GM13976 (cell line): ENCODE measurements around the gene TMEM95.

ENCODE experiments used
- DNase-seq: peaks from one replicate; pipeline ENCODE4 v3.0.0; 2012; ENCODE audit warnings: low spot score
- in situ Hi-C: fragments of 300-500 bp; cut with MboI; formaldehyde crosslinking; loops from one replicate; pipeline ENCODE4 v1.12.0; 2022; ENCODE audit warnings: low sequenced_read_pairs, mixed read lengths, inconsistent platforms; ENCODE audit not compliant: unreplicated experiment
- TF ChIP-seq, protein P1 (sequence below): IDR thresholded peaks from 2 replicates; pipeline ENCODE4 v1.5.1; 2012; ENCODE audit warnings: borderline replicate concordance, mild to moderate bottlenecking; ENCODE audit not compliant: insufficient read depth; ENCODE audit errors: extremely low read depth, missing control alignments, control extremely low read depth

Gene TMEM95, protein sequence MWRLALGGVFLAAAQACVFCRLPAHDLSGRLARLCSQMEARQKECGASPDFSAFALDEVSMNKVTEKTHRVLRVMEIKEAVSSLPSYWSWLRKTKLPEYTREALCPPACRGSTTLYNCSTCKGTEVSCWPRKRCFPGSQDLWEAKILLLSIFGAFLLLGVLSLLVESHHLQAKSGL

GRCh38 chr17:7355053-7355452 is at the start of gene TMEM95:
Gene TMEM95 (plus strand): TSS chr17:7355156. CDS start chr17:7355205, 49 bp downstream.
- in situ Hi-C loops: no loop called here
- TF ChIP-seq, protein P1, sequence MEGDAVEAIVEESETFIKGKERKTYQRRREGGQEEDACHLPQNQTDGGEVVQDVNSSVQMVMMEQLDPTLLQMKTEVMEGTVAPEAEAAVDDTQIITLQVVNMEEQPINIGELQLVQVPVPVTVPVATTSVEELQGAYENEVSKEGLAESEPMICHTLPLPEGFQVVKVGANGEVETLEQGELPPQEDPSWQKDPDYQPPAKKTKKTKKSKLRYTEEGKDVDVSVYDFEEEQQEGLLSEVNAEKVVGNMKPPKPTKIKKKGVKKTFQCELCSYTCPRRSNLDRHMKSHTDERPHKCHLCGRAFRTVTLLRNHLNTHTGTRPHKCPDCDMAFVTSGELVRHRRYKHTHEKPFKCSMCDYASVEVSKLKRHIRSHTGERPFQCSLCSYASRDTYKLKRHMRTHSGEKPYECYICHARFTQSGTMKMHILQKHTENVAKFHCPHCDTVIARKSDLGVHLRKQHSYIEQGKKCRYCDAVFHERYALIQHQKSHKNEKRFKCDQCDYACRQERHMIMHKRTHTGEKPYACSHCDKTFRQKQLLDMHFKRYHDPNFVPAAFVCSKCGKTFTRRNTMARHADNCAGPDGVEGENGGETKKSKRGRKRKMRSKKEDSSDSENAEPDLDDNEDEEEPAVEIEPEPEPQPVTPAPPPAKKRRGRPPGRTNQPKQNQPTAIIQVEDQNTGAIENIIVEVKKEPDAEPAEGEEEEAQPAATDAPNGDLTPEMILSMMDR: no peak
- no peak for DNase-seq

DNA sequence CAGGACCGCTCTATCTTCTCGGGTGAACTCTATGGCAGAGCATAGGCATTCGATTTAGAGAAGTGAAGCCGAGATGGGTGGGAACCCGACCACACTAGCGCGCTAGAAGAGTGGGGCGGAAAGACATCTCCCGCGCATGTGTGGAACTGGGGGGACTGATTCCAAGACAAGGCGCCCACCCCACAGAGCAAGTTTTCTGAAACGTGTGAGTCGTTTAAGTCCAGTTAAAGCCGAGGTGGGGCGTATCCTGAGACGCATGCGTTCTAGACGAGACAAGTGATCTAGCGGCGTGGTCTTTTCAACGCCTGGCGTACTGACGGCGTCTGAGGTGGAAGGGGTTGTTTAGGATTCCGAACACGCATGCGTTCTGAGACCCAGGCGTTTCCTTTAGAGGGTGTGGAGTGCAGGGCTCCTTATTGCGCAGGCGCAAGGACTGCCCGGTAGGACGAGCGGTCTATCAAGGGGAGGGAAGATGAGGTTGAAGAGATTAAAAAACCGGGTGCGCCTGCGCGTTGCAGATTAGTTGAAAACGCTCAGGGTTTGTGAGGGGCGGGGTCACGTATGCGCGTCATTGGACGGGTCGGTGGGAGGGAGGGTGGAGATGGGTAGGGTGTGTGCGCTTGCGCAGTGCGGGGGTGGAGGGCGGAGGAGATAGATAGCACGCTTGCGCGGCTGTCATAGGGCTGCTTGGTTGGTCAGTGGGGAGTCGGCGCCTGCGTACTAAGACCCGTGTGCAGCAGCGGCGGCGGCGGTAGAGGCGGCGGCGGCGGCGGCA is 47.9 kb upstream of the TMEM95 start, which contains the start of gene EIF5A:
TSS of gene EIF5A (plus strand) at position 718 of the 775 bp plus-strand sequence. CDS start 2,008 bp downstream, outside the sequence.
- TF ChIP-seq, protein P1: no peak
- in situ Hi-C loops: no loop called here
- peak; percentile 97 for DNase-seq

GRCh38 chr17:7307686-7308624 is 47.0 kb upstream of the TMEM95 start:
- in situ Hi-C loops: no loop called here
- TF ChIP-seq, protein P1: no peak

DNA sequence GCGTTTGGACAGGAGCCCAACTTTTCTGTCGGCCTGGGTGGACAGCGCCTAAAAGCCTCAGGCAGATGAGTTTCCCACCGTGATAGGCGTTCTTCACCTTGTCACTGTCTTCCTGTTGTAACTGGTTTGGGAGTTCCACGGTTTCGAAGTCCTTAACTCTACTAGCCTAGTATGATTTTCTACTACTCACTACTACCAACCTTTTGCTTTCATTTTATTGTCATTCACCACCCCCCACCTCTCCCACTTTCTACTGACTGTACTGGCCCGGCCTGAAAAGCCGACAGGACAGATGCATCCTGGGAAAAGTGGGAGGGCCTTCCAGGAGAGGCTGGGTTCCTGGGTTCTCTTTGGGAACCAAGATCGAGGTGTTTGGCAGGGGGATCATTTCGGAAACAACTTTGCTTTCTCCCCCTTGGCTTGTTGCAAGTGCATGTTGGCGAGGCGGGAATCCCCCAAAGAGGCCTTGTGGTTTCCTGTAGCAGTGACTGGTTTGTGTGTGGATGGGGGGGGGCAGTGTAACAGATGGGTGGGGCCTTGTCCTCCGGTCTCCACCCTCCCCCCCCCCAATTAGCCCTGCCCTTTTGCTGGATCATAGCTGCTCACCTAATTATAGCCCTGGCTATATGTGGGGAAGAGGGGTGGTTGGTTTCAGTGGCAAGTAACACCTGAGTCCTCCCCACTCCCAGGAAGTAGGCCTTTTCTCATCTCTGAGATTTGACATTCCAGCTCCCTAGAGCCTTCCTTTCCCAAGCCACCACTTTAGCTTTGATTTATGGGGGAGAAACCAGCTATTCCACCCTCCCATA is 46.1 kb upstream of the TMEM95 start:
- peak; percentile 79 for DNase-seq
- in situ Hi-C loops: no loop called here
- TF ChIP-seq, protein P1: no peak

More at GRCh38 chr17:7307686-7308624, 47.0 kb upstream of the TMEM95 start:
- no peak for DNase-seq

DNA sequence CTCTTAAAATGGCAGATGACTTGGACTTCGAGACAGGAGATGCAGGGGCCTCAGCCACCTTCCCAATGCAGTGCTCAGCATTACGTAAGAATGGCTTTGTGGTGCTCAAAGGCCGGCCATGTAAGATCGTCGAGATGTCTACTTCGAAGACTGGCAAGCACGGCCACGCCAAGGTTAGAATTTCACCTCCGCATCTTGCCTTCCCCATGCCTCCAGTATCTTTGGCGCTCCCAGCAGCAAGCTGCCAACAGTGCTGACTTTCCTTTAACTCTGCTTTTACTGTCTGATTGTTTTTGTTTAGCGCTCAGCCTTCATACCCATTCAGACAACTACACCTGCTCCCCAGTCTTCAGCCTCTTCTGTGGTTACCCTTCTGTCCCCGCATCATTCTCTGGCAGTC is 45.3 kb upstream of the TMEM95 start:
- DNase-seq: no peak
- TF ChIP-seq, protein P1: no peak
- in situ Hi-C loops: no loop called here

DNA sequence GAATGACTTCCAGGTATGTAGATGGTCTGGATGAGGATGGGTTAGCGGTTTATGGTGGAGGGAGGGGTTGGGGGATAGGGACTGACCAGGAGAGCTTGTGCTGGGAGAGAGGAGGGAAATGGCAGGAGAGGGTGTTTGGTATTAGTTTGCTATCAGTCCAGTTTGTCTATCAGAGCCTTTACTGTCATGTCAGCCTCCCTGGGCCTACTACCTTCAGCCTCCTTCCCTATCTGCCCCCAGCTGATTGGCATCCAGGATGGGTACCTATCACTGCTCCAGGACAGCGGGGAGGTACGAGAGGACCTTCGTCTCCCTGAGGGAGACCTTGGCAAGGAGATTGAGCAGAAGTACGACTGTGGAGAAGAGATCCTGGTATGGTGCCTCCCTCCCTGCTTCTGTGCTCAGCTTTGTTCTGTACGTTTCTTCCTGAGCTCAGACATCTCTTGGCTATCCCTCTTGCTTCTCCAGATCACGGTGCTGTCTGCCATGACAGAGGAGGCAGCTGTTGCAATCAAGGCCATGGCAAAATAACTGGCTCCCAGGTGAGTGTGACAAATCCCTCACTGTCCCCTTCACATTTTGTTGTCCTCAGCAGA is 43.7 kb upstream of the TMEM95 start:
- DNase-seq: no peak
- in situ Hi-C loops: no loop called here
- TF ChIP-seq, protein P1: no peak
